NCI-H1105 treated with DMSO at 0.1 percent for 48 hours (cell line): ENCODE data around the gene CACNB2.

ENCODE experiments used
- DNase-seq: peaks from one replicate; lab custom pipeline; 2025; lab: John Stamatoyannopoulos, UW

Gene CACNB2

GRCh38 chr10:18455086-18455884, 315.1 kb downstream of the CACNB2 start:
- DNase-seq: no peak

DNA sequence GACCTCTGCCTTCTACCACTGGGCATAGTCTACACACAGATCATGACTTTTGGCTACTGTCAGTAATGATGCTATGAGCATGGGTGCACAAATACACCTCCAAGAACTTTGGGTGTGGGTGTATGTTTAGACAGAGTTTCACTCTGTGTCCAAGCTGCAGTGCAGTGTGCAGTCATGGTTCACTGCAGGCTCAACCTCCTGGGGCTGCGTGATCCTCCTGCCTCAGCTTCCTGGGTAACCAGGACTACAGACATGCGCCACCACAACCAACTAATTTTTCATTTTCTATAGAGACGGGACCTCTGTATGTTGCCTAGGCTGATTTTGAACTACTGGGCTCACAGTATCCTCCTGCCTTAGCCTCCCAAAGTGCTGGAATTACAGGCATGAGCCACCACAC, 316.8 kb downstream of the CACNB2 start:
- no peak for DNase-seq

GRCh38 chr10:18460032-18460431, 319.8 kb downstream of the CACNB2 start:
- no peak for DNase-seq

DNA sequence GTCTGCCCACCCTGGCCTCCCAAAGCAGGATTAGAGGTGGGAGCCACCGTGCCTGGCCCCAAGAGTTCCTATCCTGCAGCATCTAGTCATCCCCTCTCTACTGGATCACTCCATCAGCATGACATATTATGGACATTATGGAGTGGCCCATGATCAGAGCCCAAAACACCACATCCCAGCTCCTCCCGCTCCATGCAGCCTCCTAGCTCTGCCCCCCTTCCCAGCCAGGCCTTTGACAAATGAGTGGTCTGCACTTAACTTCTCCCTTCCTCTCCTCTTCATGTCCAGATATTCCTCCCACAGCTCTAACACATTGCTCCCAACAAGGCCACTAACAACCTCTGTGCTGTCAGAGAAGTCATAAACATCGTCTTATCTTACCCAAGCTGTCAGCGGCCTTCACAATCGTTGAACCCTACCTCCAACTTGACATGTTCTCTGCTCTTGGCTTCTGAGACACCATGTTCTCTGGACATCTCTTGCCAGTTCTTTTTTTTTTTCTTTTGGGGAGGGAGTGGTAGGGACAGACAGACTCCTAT, 323.5 kb downstream of the CACNB2 start:
- no peak for DNase-seq

- no peak for DNase-seq
These were observed 328.9 kb downstream of the CACNB2 start for GRCh38 chr10:18469125-18469524.

- DNase-seq: no peak
These were observed 332.8 kb downstream of the CACNB2 start for GRCh38 chr10:18472977-18473376.

- no peak for DNase-seq
These were observed 333.3 kb downstream of the CACNB2 start for GRCh38 chr10:18473424-18474117.

DNA sequence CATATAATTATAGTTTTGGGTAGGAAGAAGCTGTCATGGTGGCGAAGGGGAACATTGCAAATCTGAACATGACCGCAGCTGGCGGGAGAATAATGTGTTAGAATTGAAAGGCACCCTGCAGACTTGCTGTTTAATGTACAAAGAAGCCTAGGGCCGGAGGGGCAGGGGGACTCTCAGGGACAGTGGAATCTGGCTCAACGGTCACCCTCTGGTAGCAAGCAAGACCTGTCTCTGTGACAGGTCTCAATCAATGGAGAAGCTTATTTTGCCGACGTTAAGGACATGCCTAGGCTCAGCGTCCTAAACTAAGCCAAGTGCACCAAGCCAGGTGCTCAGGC, 333.9 kb downstream of the CACNB2 start:
- no peak for DNase-seq

- DNase-seq: no peak
These were observed 335.9 kb downstream of the CACNB2 start for GRCh38 chr10:18476076-18476647.

GRCh38 chr10:18478354-18478753, 338.1 kb downstream of the CACNB2 start:
- no peak for DNase-seq

DNA sequence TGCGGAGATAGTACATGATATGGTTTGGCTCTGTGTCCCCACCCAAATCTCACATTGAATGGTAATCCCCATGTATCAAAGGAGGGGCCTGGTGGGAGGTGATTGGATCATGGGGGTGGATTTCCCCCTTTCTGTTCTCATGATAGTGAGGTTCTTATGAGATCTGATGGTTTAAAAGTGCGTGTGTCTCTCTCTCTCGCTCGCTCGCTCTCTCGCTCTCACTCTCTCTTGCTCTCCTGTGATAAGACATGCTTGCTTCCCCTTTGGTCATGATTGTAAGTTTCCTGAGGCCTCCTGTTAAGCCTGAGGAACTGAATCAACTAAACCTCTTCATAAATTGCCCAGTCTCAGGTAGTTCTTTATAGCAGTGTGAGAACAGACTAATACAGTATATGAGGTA, 339.3 kb downstream of the CACNB2 start:
- DNase-seq: no peak

DNA sequence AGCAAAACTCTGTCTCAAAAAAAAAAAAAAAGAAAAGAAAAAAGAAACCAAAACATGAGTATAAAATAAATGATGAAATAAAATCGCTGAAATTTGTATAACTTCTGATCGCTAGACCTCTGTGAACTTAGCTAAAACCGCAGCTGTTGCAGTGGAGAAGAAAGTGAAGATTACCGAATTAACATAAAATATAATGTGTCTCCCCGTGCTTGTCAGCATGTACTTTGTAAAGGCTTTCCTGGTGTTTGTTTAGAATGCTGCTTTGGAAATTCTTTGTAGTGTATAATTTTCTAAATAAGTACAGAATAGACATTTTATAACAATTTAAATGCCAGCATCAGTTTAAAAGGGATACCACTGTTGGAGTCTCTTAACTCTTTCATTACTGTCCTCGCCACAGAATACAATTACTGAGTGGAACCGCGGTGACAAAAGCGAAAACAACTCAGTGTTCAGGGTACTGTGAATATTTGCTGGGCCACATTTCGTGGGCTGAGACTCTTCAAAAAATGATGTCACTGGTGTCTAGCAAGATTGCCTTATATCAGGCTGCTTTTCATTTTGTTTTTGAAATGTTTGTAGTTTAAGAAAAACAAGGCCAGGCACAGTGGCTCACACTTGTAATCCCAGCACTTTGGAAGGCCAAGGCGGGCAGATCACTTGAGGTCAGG, 343.4 kb downstream of the CACNB2 start:
- DNase-seq: no peak

- no peak for DNase-seq
These were observed 346.2 kb downstream of the CACNB2 start for GRCh38 chr10:18486438-18486837.

GRCh38 chr10:18490755-18491154, 350.5 kb downstream of the CACNB2 start:
- DNase-seq: no peak

- DNase-seq: no peak
These were observed 357.7 kb downstream of the CACNB2 start for GRCh38 chr10:18497806-18498369.

DNA sequence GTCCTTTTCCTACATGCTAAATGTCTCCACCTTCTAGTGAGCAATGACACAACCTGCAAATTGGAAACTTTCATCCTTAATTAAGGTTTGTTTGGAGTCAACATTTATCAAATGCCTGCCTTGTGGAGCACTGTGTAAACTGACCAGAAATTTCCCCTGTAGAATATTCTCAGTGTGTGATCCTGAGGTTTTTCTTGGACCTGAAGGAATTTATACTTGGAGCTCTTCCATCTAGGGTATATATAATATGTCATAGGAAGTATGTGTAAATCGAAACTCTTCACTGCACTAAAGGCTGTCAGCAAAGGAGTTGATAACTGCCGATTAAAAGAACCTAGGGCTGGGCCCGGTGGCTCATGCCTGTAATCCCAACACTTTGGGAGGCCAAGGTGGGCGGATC, 358.8 kb downstream of the CACNB2 start:
- DNase-seq: no peak

DNA sequence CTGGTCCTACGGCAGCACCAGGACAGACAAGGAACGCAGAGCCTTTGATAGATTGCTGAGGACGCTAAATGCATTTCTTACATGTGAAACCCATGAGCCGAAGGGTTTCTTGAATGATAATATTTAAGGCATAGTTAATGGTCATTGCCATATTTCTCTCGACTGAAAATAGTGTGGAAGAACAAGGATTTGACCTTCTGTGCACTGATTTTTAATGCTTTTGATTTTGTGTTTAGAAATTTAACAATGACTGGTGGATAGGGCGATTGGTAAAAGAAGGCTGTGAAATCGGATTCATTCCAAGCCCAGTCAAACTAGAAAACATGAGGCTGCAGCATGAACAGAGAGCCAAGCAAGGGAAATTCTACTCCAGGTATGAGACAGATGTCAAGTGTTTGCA, 360.4 kb downstream of the CACNB2 start:
- no peak for DNase-seq

- DNase-seq: no peak
These were observed 361.0 kb downstream of the CACNB2 start for GRCh38 chr10:18501198-18501597.

DNA sequence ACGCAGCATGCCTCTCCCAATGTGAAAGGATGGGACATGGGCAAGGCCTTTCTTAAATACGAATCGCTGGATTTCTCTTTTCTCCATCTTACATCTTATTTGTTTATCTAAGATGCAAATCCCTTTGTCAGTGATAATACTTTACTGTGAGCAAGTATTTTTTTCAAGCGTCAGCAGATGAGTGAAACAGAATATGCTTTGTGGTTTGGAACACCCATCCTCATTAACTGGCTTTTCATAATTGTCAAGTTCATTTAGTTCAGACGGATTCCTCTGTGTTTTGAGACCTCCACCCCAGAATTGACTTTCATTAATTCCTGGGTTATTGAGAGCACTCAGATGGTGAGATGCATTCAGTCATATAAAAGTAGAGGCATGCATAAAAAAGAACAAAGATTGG, 361.4 kb downstream of the CACNB2 start:
- no peak for DNase-seq

DNA sequence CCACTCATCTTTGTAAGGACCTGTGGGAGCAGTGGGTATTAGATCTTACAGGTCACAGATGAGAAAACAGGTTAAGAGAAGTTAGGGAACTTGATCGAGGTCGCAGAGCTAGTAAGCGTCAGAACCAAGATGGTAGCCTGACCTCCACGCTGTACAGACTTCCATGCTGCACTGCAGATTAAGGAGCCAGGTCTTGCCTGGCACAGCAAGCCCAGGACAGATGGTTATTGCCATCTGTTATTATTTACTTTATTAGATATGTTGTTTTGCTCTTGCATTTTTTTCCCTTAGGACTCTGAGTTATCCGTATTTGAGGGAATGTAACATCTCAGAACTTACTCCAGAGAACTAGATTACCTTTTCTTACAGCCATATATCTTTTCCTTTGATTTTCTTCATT, 363.9 kb downstream of the CACNB2 start:
- DNase-seq: no peak

- DNase-seq: no peak
These were observed 365.4 kb downstream of the CACNB2 start for GRCh38 chr10:18505456-18506118.

- no peak for DNase-seq
These were observed 368.4 kb downstream of the CACNB2 start for GRCh38 chr10:18508587-18508986.
